Measurements from ENCODE around the gene CUTA.

- TF ChIP-seq BHLHE40 (IDR thresholded peaks at IDR 0.05; ENCODE audit: borderline replicate concordance) (no peak), ELF4 (IDR thresholded peaks at IDR 0.05) (no peak), SP1 (IDR thresholded peaks at IDR 0.05) (no peak), PKNOX1 (IDR thresholded peaks at IDR 0.05) (no peak)
Observed at GRCh38 chr6:33367009-33367714, 50.7 kb downstream of the CUTA start.

Measured in HEK293T (cell line).